GM12878 (cell line): ENCODE measurements around the gene MRPL23.

Experiments
- BCL11A ChIP-seq: IDR thresholded peaks from 2 replicates; pipeline ENCODE4 v1.6.1; 2011; ENCODE audit warnings: low read depth, low read length
- CEBPZ ChIP-seq: fragments of 150-350 bp; IDR thresholded peaks from 2 replicates; pipeline ENCODE4 v1.6.1; 2016; ENCODE audit warnings: low read depth, low read length
- CHD1 ChIP-seq: IDR thresholded peaks from 2 replicates; pipeline ENCODE4 v1.6.1; 2012; ENCODE audit warnings: low read depth, low read length, improper control_type of control experiment
- EZH2 ChIP-seq: IDR thresholded peaks from 2 replicates; pipeline ENCODE4 v1.6.1; 2012; ENCODE audit warnings: low read depth, mild to moderate bottlenecking, control low read depth, inconsistent platforms, low read length, borderline replicate concordance; ENCODE audit not compliant: control insufficient read depth
- MYC ChIP-seq: IDR thresholded peaks from 2 replicates; pipeline ENCODE4 v1.6.1; 2011; ENCODE audit warnings: mild to moderate bottlenecking, low read length, moderate library complexity, inconsistent platforms; ENCODE audit not compliant: insufficient read depth, insufficient replicate concordance, insufficient read length, severe bottlenecking
- NFYA ChIP-seq: IDR thresholded peaks from 2 replicates; pipeline ENCODE4 v1.6.1; 2011; ENCODE audit warnings: low read depth, mild to moderate bottlenecking, low read length, improper control_type of control experiment, borderline replicate concordance
- NR2C1 ChIP-seq: fragments of 450-650 bp; IDR thresholded peaks from 2 replicates; pipeline ENCODE4 v1.6.1; 2017; ENCODE audit warnings: antibody characterized with exemption, mild to moderate bottlenecking, moderate library complexity
- POLR2AphosphoS5 ChIP-seq: IDR thresholded peaks from 2 replicates; pipeline ENCODE4 v1.6.1; 2011; ENCODE audit warnings: mild to moderate bottlenecking, low read length, inconsistent platforms
- WRNIP1 ChIP-seq: IDR thresholded peaks from 2 replicates; pipeline ENCODE4 v1.6.1; 2011; ENCODE audit warnings: low read depth, low read length, improper control_type of control experiment, borderline replicate concordance
- YY1 ChIP-seq: IDR thresholded peaks from 2 replicates; pipeline ENCODE4 v1.6.1; 2011; ENCODE audit warnings: low read depth, mild to moderate bottlenecking, low read length
- TF ChIP-seq, protein P1 (sequence below), 3 experiments: IDR thresholded peaks in 2 of 3; conservative IDR thresholded peaks in 1 of 3; 2 replicates each; pipeline ENCODE4 v1.5.1; 2011; ENCODE audit warnings: low read depth in 3 of 3, low read length in 3 of 3, mild to moderate bottlenecking in 3 of 3, control low read depth in 2 of 3, moderate library complexity in 2 of 3, inconsistent platforms in 1 of 3, mixed read lengths in 1 of 3; ENCODE audit not compliant: control insufficient read depth in 2 of 3, insufficient read depth in 1 of 3; ENCODE audit errors: extremely low read depth in 1 of 3
- TF ChIP-seq, protein P2 (sequence below): IDR thresholded peaks from 2 replicates; pipeline ENCODE4 v1.6.1; 2012; ENCODE audit warnings: improper control_type of control experiment, low read depth, low read length; ENCODE audit not compliant: insufficient replicate concordance

GRCh38 chr11:1978720-1979473 is 31.8 kb downstream of the MRPL23 start:
- TF ChIP-seq, protein P1, sequence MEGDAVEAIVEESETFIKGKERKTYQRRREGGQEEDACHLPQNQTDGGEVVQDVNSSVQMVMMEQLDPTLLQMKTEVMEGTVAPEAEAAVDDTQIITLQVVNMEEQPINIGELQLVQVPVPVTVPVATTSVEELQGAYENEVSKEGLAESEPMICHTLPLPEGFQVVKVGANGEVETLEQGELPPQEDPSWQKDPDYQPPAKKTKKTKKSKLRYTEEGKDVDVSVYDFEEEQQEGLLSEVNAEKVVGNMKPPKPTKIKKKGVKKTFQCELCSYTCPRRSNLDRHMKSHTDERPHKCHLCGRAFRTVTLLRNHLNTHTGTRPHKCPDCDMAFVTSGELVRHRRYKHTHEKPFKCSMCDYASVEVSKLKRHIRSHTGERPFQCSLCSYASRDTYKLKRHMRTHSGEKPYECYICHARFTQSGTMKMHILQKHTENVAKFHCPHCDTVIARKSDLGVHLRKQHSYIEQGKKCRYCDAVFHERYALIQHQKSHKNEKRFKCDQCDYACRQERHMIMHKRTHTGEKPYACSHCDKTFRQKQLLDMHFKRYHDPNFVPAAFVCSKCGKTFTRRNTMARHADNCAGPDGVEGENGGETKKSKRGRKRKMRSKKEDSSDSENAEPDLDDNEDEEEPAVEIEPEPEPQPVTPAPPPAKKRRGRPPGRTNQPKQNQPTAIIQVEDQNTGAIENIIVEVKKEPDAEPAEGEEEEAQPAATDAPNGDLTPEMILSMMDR (IDR thresholded peaks at IDR 0.05 in 2 of 3, conservative IDR thresholded peaks at IDR 0.05 in 1 of 3; ENCODE audit: control insufficient read depth in 2 of 3, extremely low read depth in 1 of 3, insufficient read depth in 1 of 3, low read depth in 3 of 3, low read length in 3 of 3): no peak
- TF ChIP-seq MYC (no peak), CEBPZ (no peak), EZH2 (no peak), WRNIP1 (no peak), CHD1 (no peak), POLR2AphosphoS5 (no peak), NFYA (no peak), NR2C1 (no peak), YY1 (no peak), BCL11A (no peak)
- TF ChIP-seq, protein P2, sequence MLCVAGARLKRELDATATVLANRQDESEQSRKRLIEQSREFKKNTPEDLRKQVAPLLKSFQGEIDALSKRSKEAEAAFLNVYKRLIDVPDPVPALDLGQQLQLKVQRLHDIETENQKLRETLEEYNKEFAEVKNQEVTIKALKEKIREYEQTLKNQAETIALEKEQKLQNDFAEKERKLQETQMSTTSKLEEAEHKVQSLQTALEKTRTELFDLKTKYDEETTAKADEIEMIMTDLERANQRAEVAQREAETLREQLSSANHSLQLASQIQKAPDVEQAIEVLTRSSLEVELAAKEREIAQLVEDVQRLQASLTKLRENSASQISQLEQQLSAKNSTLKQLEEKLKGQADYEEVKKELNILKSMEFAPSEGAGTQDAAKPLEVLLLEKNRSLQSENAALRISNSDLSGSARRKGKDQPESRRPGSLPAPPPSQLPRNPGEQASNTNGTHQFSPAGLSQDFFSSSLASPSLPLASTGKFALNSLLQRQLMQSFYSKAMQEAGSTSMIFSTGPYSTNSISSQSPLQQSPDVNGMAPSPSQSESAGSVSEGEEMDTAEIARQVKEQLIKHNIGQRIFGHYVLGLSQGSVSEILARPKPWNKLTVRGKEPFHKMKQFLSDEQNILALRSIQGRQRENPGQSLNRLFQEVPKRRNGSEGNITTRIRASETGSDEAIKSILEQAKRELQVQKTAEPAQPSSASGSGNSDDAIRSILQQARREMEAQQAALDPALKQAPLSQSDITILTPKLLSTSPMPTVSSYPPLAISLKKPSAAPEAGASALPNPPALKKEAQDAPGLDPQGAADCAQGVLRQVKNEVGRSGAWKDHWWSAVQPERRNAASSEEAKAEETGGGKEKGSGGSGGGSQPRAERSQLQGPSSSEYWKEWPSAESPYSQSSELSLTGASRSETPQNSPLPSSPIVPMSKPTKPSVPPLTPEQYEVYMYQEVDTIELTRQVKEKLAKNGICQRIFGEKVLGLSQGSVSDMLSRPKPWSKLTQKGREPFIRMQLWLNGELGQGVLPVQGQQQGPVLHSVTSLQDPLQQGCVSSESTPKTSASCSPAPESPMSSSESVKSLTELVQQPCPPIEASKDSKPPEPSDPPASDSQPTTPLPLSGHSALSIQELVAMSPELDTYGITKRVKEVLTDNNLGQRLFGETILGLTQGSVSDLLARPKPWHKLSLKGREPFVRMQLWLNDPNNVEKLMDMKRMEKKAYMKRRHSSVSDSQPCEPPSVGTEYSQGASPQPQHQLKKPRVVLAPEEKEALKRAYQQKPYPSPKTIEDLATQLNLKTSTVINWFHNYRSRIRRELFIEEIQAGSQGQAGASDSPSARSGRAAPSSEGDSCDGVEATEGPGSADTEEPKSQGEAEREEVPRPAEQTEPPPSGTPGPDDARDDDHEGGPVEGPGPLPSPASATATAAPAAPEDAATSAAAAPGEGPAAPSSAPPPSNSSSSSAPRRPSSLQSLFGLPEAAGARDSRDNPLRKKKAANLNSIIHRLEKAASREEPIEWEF: no peak
